Stomach (tissue), 9 donors: ENCODE results near the gene C19orf25. TPM values are rescaled to one million over a fixed set of nuclear protein-coding genes. Genes with fewer than 3 reads are reported as not detected.
A peak's percentile ranks its signal among the peaks of the same experiment; 100 is the strongest.

Source experiments
- DNase-seq, 2 donors: peaks; one replicate each; pipeline versions ENCODE4 v3.0.0 to v3.0.0-alpha.2; 2013 to 2019
- H3K27ac ChIP-seq, 5 donors: fragments of 200-600 bp in 4 of 5; sonication (generic) in 4 of 5; one replicate each; pipeline ENCODE4 v1.5.1; 2013 to 2019; ENCODE audit warnings: mild to moderate bottlenecking in 1 of 5, moderate library complexity in 1 of 5
- H3K27me3 ChIP-seq, 3 donors: fragments of 200-600 bp; sonication (generic); one replicate each; pipeline ENCODE4 v1.5.1; 2017 to 2019; ENCODE audit warnings: mixed run types in 1 of 3
- H3K36me3 ChIP-seq, 4 donors: fragments of 200-600 bp; sonication (generic); 1 replicate in 3 of 4; 2 replicates in 1 of 4; pipeline ENCODE4 v1.5.1; 2016 to 2019
- H3K4me1 ChIP-seq, 4 donors: fragments of 200-600 bp; sonication (generic); one replicate each; pipeline ENCODE4 v1.5.1; 2016 to 2019
- H3K4me3 ChIP-seq, 4 donors: fragments of 200-600 bp; sonication (generic) in 3 of 4; one replicate each; pipeline ENCODE4 v1.5.1; 2016 to 2019; ENCODE audit warnings: mild to moderate bottlenecking in 1 of 4
- H3K9me3 ChIP-seq, 4 donors: fragments of 200-600 bp; sonication (generic); one replicate each; pipeline ENCODE4 v1.5.1; 2016 to 2019
- EP300 ChIP-seq: sonication (generic); formaldehyde crosslinking; IDR thresholded peaks from one replicate; pipeline ENCODE4 v1.6.1; 2017; ENCODE audit warnings: antibody characterized with exemption
- POLR2A ChIP-seq, 4 donors: fragments of 450-650 bp; IDR thresholded peaks; one replicate each; pipeline ENCODE4 v1.6.1; 2016; ENCODE audit warnings: antibody characterized with exemption in 4 of 4, control low read depth in 2 of 4, mild to moderate bottlenecking in 1 of 4, moderate library complexity in 1 of 4
- POLR2AphosphoS5 ChIP-seq, 3 donors: sonication (generic); formaldehyde crosslinking; IDR thresholded peaks; one replicate each; pipeline ENCODE4 v1.6.1; 2016; ENCODE audit warnings: antibody characterized with exemption in 3 of 3
- WGBS, 5 donors: extraction: QIAGEN DNeasy Blood & Tissue Kit in 3 of 5; methylation state at CpG; one replicate each; pipeline versions ENCODE4 v1.1.5 to v1.1.7; 2013 to 2018; 5-methylcytosine and 5-hydroxymethylcytosine counted together
- intact Hi-C: fragments of 100-400 bp; cut with DNase I; formaldehyde crosslinking; loops from one replicate; pipeline ENCODE4 v1.15.1; 2023; ENCODE audit warnings: low total_unique reads
- polyA plus RNA-seq, 3 donors: library from polyadenylated mRNA; stranded (reverse); fragments of 200-250 nt; gene quantifications; one replicate each; pipeline ENCODE4 v1.2.3, GENCODE V29; 2013
- total RNA-seq, 5 donors: library from RNA; depleted of rRNA; stranded (reverse); fragments of >200 nt; gene quantifications; one replicate each; pipeline versions ENCODE4 v1.1.0 to v1.2.3, GENCODE V29; 2014 to 2016
- TF ChIP-seq, protein P1 (sequence below), 7 experiments: fragments of 450-650 bp in 4 of 7; fragments of 200-600 bp in 3 of 7; sonication (generic) in 3 of 7; IDR thresholded peaks; one replicate each; pipeline ENCODE4 v1.5.1; 2016 to 2019; ENCODE audit warnings: antibody characterized with exemption in 7 of 7, control low read depth in 2 of 7, mild to moderate bottlenecking in 1 of 7
- donor health status: healthy with polysubstance abuse.
- donor health status: Bipolar disorder and iron deficiency.
- donor health status: healthy.

The C19orf25 gene
- total and polyA plus RNA-seq, 8 donors = 5.4 to 84.3 (median 29.1) TPM

DNA sequence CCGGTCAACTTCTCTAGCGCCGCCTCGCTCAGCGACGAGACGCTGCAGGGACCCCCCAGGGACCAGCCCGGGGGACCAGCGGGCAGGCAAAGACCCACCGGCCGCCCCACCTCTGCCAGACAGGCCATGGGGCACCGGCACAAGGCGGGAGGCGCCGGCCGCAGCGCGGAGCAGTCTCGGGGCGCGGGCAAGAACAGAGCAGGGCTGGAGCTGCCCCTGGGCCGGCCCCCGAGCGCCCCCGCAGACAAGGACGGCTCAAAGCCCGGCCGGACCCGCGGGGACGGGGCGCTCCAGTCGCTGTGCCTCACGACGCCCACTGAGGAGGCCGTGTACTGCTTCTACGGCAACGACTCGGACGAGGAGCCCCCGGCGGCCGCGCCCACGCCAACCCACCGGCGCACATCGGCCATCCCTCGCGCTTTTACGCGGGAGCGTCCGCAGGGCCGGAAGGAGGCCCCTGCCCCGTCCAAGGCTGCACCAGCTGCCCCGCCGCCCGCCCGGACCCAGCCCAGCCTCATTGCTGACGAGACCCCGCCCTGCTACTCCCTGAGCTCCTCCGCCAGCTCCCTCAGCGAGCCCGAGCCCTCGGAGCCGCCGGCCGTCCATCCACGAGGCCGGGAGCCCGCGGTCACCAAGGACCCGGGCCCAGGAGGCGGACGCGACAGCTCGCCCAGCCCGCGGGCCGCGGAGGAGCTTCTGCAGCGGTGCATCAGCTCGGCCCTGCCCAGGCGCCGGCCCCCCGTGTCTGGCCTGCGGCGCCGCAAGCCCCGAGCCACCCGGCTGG, 11.3 kb downstream of the C19orf25 start:
- intact Hi-C loops = no loop called here
- WGBS, 5 donors = 2 to 4% (median 4%) methylated on average over 33 to 92 of the region's 92 CpGs; no CpG with 5 or more reads in 1 of the 5 donors
- TF ChIP-seq, protein P1, sequence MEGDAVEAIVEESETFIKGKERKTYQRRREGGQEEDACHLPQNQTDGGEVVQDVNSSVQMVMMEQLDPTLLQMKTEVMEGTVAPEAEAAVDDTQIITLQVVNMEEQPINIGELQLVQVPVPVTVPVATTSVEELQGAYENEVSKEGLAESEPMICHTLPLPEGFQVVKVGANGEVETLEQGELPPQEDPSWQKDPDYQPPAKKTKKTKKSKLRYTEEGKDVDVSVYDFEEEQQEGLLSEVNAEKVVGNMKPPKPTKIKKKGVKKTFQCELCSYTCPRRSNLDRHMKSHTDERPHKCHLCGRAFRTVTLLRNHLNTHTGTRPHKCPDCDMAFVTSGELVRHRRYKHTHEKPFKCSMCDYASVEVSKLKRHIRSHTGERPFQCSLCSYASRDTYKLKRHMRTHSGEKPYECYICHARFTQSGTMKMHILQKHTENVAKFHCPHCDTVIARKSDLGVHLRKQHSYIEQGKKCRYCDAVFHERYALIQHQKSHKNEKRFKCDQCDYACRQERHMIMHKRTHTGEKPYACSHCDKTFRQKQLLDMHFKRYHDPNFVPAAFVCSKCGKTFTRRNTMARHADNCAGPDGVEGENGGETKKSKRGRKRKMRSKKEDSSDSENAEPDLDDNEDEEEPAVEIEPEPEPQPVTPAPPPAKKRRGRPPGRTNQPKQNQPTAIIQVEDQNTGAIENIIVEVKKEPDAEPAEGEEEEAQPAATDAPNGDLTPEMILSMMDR (IDR thresholded peaks at IDR 0.05) = no peak
- TF ChIP-seq POLR2A (IDR thresholded peaks at IDR 0.05) (no peak), EP300 (no peak), POLR2AphosphoS5 (IDR thresholded peaks at IDR 0.05) (no peak)
- H3K36me3 ChIP-seq = no peaks in the 10 kb centered on the region
- peak overlapping the region in 1 of 4 donors; percentile 38 for H3K4me3 ChIP-seq
- peaks cover 57 to 76% (median 74%) of the 10 kb centered on the region in 4 donors for H3K4me1 ChIP-seq
- H3K27me3 ChIP-seq = peaks cover 39 to 85% (median 75%) of the 10 kb centered on the region in 3 donors
- H3K27ac ChIP-seq = no peak overlapping the region
- no peaks in the 10 kb centered on the region for H3K9me3 ChIP-seq
- DNase-seq = peak in 1 of 2 donors; percentile 40

GRCh38 chr19:1467215-1467489, 11.9 kb downstream of the C19orf25 start:
- Histone ChIP-seq H3K4me3 (peak overlapping the region in 1 of 4 donors; percentile 38), H3K4me1 (peaks cover 57 to 70% (median 69%) of the 10 kb centered on the region in 4 donors), H3K27me3 (peaks cover 34 to 79% (median 70%) of the 10 kb centered on the region in 3 donors), H3K27ac (no peak overlapping the region), H3K36me3 (no peaks in the 10 kb centered on the region), H3K9me3 (no peaks in the 10 kb centered on the region)
- peak in 1 of 2 donors; percentile 39 for DNase-seq
- TF ChIP-seq POLR2A (IDR thresholded peaks at IDR 0.05) (no peak), EP300 (no peak), POLR2AphosphoS5 (IDR thresholded peaks at IDR 0.05) (no peak)
- TF ChIP-seq, protein P1 (IDR thresholded peaks at IDR 0.05) = no peak
- 0 to 10% (median 5%) methylated on average over 1 to 36 of the region's 36 CpGs for WGBS, 5 donors
- intact Hi-C loops = no loop called here

- Histone ChIP-seq H3K36me3 (no peaks in the 10 kb centered on the region), H3K27me3 (peaks cover 29 to 74% (median 64%) of the 10 kb centered on the region in 3 donors), H3K27ac (no peak overlapping the region), H3K9me3 (no peaks in the 10 kb centered on the region), H3K4me1 (peaks cover 55 to 65% (median 64%) of the 10 kb centered on the region in 4 donors), H3K4me3 (peak overlapping the region in 1 of 4 donors; percentile 38)
- TF ChIP-seq POLR2A (IDR thresholded peaks at IDR 0.05) = no peak
- no peak for TF ChIP-seq EP300
- TF ChIP-seq POLR2AphosphoS5 (IDR thresholded peaks at IDR 0.05) = no peak
- TF ChIP-seq, protein P1 (IDR thresholded peaks at IDR 0.05) = no peak
- WGBS, 5 donors = 20 to 40% (median 24%) methylated on average over 2 to 70 of the region's 70 CpGs
- DNase-seq = peak in 1 of 2 donors; percentile 38
- intact Hi-C loops = no loop called here
Measured at GRCh38 chr19:1466461-1467214, 12.4 kb downstream of the C19orf25 start.

GRCh38 chr19:1466018-1466460, 13.0 kb downstream of the C19orf25 start:
- peaks cover 28 to 69% (median 58%) of the 10 kb centered on the region in 3 donors for H3K27me3 ChIP-seq

More at GRCh38 chr19:1466018-1466460, 13.0 kb downstream of the C19orf25 start:
- WGBS, 5 donors = 35 to 67% (median 40%) methylated on average over 7 to 41 of the region's 41 CpGs
- peaks cover 49 to 59% (median 58%) of the 10 kb centered on the region in 4 donors for H3K4me1 ChIP-seq
- no peaks in the 10 kb centered on the region for H3K9me3 ChIP-seq
- peaks cover 0 to 5% (median 4%) of the 10 kb centered on the region in 4 donors for H3K36me3 ChIP-seq
- TF ChIP-seq EP300 (no peak), POLR2AphosphoS5 (IDR thresholded peaks at IDR 0.05) (no peak), POLR2A (IDR thresholded peaks at IDR 0.05) (no peak)
- TF ChIP-seq, protein P1 (IDR thresholded peaks at IDR 0.05) = no peak
- intact Hi-C loops = no loop called here
- peak overlapping the region in 2 of 4 donors; percentile 3 to 31 for H3K4me3 ChIP-seq
- H3K27ac ChIP-seq = no peak overlapping the region
- no peak for DNase-seq
